Lower lobe of right lung (tissue), 2 donors: Measurements from ENCODE around the gene DMD. TPM values are rescaled to one million over a fixed set of nuclear protein-coding genes. Genes with fewer than 3 reads are reported as not detected.

Source experiments
- ATAC-seq, 2 donors: fragments of 200-7000 bp; cut with Tn5 transposase; one replicate each; pipeline ENCODE4 v1.9.1; 2020 to 2022; ENCODE audit warnings: mild to moderate bottlenecking in 2 of 2, moderate library complexity in 2 of 2
- DNase-seq: peaks from one replicate; pipeline ENCODE4 v3.0.0-alpha.2; 2020
- H3K27ac ChIP-seq: fragments of 200-600 bp; one replicate; pipeline ENCODE4 v1.8.0; 2022
- H3K27me3 ChIP-seq: fragments of 200-600 bp; one replicate; pipeline ENCODE4 v1.8.0; 2022; ENCODE audit warnings: low read depth
- H3K36me3 ChIP-seq: fragments of 200-600 bp; one replicate; pipeline ENCODE4 v1.8.0; 2022; ENCODE audit warnings: mild to moderate bottlenecking
- H3K4me1 ChIP-seq: fragments of 200-600 bp; one replicate; pipeline ENCODE4 v1.8.0; 2022
- H3K4me3 ChIP-seq: fragments of 200-600 bp; one replicate; pipeline ENCODE4 v1.8.0; 2022; ENCODE audit warnings: mild to moderate bottlenecking
- H3K9me3 ChIP-seq: fragments of 200-600 bp; one replicate; pipeline ENCODE4 v1.8.0; 2022
- intact Hi-C: fragments of 100-400 bp; cut with DNase I; formaldehyde crosslinking; loops from one replicate; pipeline ENCODE4 v1.11.0; 2022
- total RNA-seq: library from RNA; stranded (reverse); fragmentation: NEBNext Ultra II Directional; extraction: Animal tissue kit (Norgen Biotek cat#: 25700); gene quantifications from one replicate; pipeline ENCODE4 v1.2.1, GENCODE V29; 2021
- TF ChIP-seq, protein P1 (sequence below): fragments of 200-600 bp; IDR thresholded peaks from one replicate; pipeline ENCODE4 v1.8.0; 2022; ENCODE audit warnings: antibody characterized with exemption, mild to moderate bottlenecking
- donor health status: DM: no; HTN: yes; CAD: no; lungs with severe emphysema.

DMD gene
- total RNA-seq, 1 donor from 2014 or later: 29.4 TPM

DNA sequence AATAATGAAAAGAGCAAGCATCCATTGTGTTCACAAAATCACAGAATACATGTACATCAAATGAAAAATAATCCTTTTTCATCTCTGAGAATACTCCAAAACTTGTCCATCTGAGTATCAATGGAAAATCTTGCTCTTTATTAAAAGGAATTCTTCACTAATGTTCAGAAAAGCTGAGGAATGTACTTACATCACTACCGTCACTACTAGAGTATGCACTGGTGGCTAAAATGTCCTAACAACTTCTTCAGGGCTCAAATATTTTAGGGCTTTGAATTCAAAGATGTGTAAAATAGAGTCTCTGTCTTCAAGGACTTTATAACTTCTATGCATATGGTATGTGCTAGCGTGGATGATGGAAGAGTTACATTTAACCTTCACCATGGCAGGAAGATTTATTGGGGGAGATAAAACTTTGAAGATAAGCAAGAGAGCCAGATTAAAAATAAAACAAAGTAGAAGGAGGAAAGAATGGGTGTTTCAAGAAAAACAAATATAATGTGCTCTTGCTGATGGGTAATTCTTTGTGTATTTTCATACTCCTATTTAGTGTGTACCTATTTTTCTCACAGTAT lies 55.1 kb downstream of the DMD start:
- Histone ChIP-seq H3K4me3 (no peak overlapping the region), H3K4me1 (no peaks in the 10 kb centered on the region), H3K27ac (no peak overlapping the region), H3K36me3 (no peaks in the 10 kb centered on the region), H3K9me3 (no peaks in the 10 kb centered on the region), H3K27me3 (no peaks in the 10 kb centered on the region)
- no peak for ATAC-seq
- TF ChIP-seq, protein P1, sequence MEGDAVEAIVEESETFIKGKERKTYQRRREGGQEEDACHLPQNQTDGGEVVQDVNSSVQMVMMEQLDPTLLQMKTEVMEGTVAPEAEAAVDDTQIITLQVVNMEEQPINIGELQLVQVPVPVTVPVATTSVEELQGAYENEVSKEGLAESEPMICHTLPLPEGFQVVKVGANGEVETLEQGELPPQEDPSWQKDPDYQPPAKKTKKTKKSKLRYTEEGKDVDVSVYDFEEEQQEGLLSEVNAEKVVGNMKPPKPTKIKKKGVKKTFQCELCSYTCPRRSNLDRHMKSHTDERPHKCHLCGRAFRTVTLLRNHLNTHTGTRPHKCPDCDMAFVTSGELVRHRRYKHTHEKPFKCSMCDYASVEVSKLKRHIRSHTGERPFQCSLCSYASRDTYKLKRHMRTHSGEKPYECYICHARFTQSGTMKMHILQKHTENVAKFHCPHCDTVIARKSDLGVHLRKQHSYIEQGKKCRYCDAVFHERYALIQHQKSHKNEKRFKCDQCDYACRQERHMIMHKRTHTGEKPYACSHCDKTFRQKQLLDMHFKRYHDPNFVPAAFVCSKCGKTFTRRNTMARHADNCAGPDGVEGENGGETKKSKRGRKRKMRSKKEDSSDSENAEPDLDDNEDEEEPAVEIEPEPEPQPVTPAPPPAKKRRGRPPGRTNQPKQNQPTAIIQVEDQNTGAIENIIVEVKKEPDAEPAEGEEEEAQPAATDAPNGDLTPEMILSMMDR: no peak
- no peak for DNase-seq
- intact Hi-C loops: no loop called here

DNA sequence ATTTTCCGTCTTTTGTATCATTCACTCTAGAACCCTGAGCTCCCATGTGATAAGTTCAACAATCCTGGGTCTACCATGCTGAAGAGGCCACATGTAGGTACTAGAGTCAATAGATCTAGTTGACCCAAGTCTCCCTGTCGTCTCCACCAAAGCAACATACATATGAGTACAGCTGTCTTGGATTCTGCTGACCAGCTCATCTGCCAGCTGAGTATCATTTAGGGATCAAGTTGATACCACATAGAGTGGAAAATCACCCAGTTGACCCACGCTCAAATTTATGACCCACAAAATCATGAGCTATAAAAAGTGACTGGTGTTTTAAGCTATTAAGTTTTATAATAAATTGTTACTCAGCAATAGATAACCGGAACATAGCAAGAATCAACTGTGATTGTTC lies 61.8 kb downstream of the DMD start:
- Histone ChIP-seq H3K27ac (no peak overlapping the region), H3K27me3 (no peaks in the 10 kb centered on the region), H3K9me3 (no peaks in the 10 kb centered on the region), H3K4me1 (no peaks in the 10 kb centered on the region), H3K4me3 (no peak overlapping the region), H3K36me3 (no peaks in the 10 kb centered on the region)
- no peak for ATAC-seq
- intact Hi-C loops: no loop called here
- no peak for DNase-seq
- TF ChIP-seq, protein P1: no peak

DNA sequence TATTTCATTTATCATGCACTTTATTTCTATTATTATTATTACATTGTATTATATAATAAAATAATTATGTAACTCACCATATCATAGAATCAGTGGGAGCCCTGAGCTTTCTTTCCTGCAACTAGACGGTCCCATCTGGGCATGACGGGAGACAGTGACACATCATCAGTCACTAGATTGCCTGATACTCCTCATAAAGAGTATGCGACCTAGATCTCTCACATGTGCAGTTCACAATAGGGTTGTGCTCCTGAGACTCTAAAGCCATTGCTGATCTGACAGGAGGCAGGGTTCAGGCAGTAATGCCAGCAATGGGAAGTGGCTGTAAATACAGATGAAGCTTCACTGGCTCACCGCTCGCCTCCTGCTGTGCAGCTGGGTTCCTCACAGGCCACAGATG lies 62.3 kb downstream of the DMD start:
- intact Hi-C loops: no loop called here
- no peaks in the 10 kb centered on the region for H3K4me1 ChIP-seq
- H3K4me3 ChIP-seq: no peak overlapping the region
- H3K27me3 ChIP-seq: no peaks in the 10 kb centered on the region
- DNase-seq (no peak), ATAC-seq (no peak)
- H3K36me3 ChIP-seq: no peaks in the 10 kb centered on the region
- H3K9me3 ChIP-seq: no peaks in the 10 kb centered on the region
- H3K27ac ChIP-seq: no peak overlapping the region
- TF ChIP-seq, protein P1: no peak

DNA sequence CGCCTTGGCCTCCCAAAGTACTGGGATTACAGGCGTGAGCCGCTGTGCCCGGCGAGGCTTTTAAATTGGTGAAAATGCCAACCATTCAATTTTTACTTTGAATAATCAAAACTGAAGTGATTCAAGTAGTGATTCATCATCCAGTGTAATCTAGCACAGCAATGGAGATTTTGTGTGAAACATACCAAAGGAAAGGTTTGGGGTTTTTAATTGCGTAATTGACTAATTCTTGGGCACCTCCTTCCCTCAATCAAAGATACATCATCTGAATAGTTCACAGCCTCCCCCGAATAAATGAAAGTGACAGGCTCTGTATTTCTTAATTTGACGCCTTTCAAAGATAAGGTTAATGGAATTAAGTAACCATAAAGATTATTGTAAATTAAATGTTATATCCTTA lies 69.0 kb downstream of the DMD start:
- Histone ChIP-seq H3K4me1 (no peaks in the 10 kb centered on the region), H3K4me3 (no peak overlapping the region), H3K27me3 (no peaks in the 10 kb centered on the region), H3K36me3 (no peaks in the 10 kb centered on the region), H3K9me3 (no peaks in the 10 kb centered on the region), H3K27ac (no peak overlapping the region)
- TF ChIP-seq, protein P1: no peak
- no peak for ATAC-seq
- intact Hi-C loops: no loop called here
- DNase-seq: no peak

DNA sequence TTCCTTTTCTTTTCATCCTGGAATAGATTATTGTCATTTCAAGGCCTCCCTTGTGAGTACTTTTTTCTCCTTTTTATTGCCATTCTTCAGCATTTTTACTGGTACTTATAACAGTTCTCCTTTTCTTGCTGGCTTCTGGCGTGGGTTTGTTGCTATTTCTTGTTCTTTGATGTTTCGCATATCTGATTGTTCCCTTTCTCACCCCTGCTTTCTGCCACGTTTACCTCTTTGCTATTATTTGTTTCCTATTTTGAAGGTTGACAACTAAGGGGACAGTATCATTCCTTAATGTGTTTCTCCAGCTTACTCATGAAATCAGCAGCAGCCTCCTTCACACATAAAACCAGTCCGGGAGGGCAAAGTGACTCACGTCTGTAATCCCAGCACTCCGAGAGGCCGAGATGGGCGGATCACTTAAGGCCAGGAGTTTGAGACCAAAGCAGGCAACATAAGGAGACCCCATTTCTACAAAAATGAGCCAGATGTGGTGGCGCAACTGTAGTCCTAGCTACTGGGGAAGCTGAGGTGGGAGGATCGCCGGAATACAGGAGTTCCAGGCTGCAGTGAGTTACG lies 72.6 kb downstream of the DMD start:
- DNase-seq: no peak
- Histone ChIP-seq H3K27ac (no peak overlapping the region), H3K4me3 (no peak overlapping the region), H3K27me3 (no peaks in the 10 kb centered on the region), H3K9me3 (no peaks in the 10 kb centered on the region), H3K4me1 (no peaks in the 10 kb centered on the region), H3K36me3 (no peaks in the 10 kb centered on the region)
- ATAC-seq: no peak
- intact Hi-C loops: no loop called here
- TF ChIP-seq, protein P1: no peak
